HG03469 (cell line): ENCODE measurements around the gene RASSF6.
"Not testable (repeated sequence)": the region's sequence is repeated elsewhere in the genome, so short reads cannot be mapped to it uniquely, and the experiment has no call there.

Source experiments
- ATAC-seq: cut with Tn5 transposase; IDR thresholded peaks from one replicate; pipeline ENCODE4 v1.9.1; 2021; ENCODE audit warnings: mild to moderate bottlenecking, moderate library complexity, moderate number of reproducible peaks; ENCODE audit not compliant: unreplicated experiment

The RASSF6 gene

GRCh38 chr4:73585345-73585744, 34.9 kb downstream of the RASSF6 start:
- no peak for ATAC-seq

GRCh38 chr4:73583666-73584065, 36.6 kb downstream of the RASSF6 start:
- no peak for ATAC-seq

GRCh38 chr4:73577371-73577770, 42.9 kb downstream of the RASSF6 start:
- ATAC-seq = no peak

GRCh38 chr4:73576381-73576780, 43.9 kb downstream of the RASSF6 start:
- no peak for ATAC-seq

- ATAC-seq = no peak
Measured at GRCh38 chr4:73575660-73576059, 44.6 kb downstream of the RASSF6 start.

- peak; percentile 77 for ATAC-seq
Measured at GRCh38 chr4:73573794-73574528, 46.3 kb downstream of the RASSF6 start.

- ATAC-seq = not testable (repeated sequence)
Measured at GRCh38 chr4:73550865-73551264, 69.4 kb downstream of the RASSF6 start.

- ATAC-seq = no peak
Measured at GRCh38 chr4:73544620-73545019, 75.6 kb downstream of the RASSF6 start.

- no peak for ATAC-seq
Measured at GRCh38 chr4:73541251-73541650, 79.0 kb downstream of the RASSF6 start.

- no peak for ATAC-seq
Measured at GRCh38 chr4:73540826-73541225, 79.4 kb downstream of the RASSF6 start.

GRCh38 chr4:73539386-73539785, 80.8 kb downstream of the RASSF6 start:
- ATAC-seq = no peak

- ATAC-seq = no peak
Measured at GRCh38 chr4:73538162-73538561, 82.1 kb downstream of the RASSF6 start.

GRCh38 chr4:73533515-73534422, 86.5 kb downstream of the RASSF6 start:
- no peak for ATAC-seq

GRCh38 chr4:73528171-73528570, 92.1 kb downstream of the RASSF6 start:
- no peak for ATAC-seq

- ATAC-seq = no peak
Measured at GRCh38 chr4:73527196-73527595, 93.0 kb downstream of the RASSF6 start.

GRCh38 chr4:73525611-73526010, 94.6 kb downstream of the RASSF6 start:
- no peak for ATAC-seq

GRCh38 chr4:73523126-73523525, 97.1 kb downstream of the RASSF6 start:
- no peak for ATAC-seq
